NCI-H82 treated with DMSO at 0.1 percent for 48 hours (cell line): ENCODE measurements around the gene LCA5L.

ENCODE experiments used
- DNase-seq: peaks from one replicate; lab custom pipeline; 2025; ENCODE audit not compliant: unreplicated experiment; lab: John Stamatoyannopoulos, UW

LCA5L gene

DNA sequence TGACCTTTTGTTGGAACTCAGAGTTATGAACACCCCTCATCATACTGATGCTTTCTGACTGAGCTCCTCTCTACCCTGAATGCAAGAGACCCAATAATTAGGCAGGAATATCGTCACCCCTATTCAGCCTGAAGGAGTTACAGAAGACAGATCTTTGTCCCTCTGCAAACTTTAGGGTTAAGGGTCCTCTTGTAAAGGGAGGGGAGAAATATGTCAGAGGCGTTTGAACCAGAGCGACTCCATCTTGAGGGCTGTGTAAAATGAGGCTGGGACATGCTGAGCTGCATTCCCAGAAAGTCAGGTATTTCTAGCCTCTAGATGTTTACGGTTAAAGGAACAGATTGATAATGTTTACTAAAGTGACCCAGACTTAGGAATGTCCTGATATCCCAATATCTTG lies 86.2 kb downstream of the LCA5L start:
- DNase-seq, result no peak
